ENCODE results near the gene ZBTB33. TPM values are rescaled to one million over a fixed set of nuclear protein-coding genes. Genes with fewer than 3 reads are reported as not detected.

ZBTB33 gene
- total and polyA plus RNA-seq, 8 donors, result 15.2 to 23.5 (median 21.1) TPM

DNA sequence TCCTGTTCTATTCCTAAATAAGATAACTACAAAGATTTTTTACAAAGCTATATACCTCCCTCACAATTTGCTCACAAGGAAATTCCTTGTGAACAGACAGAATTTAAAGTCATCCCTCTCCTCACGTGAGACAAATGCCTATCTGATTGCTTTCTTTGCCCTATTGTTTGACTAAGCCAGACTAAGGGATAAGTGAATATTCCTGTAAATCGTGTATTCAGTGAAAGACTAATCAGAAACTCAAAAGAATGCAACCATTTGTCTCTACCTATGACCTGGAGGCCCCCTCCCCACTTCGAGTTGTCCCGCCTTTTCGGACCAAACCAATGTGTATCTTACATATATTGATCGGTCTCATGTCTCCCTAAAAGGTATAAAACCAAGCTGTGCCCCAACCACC lies 15.3 kb upstream of the ZBTB33 start:
- Histone ChIP-seq H3K9me3 (no peaks in the 10 kb centered on the region), H3K4me1 (no peaks in the 10 kb centered on the region), H3K27ac (no peak overlapping the region), H3K36me3 (no peaks in the 10 kb centered on the region), H3K27me3 (no peaks in the 10 kb centered on the region), H3K4me3 (no peak overlapping the region)
- ATAC-seq (no peak), DNase-seq (no peak)
- intact Hi-C loops (cut with DNase I), result no loop called here
- TF ChIP-seq, protein P1, sequence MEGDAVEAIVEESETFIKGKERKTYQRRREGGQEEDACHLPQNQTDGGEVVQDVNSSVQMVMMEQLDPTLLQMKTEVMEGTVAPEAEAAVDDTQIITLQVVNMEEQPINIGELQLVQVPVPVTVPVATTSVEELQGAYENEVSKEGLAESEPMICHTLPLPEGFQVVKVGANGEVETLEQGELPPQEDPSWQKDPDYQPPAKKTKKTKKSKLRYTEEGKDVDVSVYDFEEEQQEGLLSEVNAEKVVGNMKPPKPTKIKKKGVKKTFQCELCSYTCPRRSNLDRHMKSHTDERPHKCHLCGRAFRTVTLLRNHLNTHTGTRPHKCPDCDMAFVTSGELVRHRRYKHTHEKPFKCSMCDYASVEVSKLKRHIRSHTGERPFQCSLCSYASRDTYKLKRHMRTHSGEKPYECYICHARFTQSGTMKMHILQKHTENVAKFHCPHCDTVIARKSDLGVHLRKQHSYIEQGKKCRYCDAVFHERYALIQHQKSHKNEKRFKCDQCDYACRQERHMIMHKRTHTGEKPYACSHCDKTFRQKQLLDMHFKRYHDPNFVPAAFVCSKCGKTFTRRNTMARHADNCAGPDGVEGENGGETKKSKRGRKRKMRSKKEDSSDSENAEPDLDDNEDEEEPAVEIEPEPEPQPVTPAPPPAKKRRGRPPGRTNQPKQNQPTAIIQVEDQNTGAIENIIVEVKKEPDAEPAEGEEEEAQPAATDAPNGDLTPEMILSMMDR (IDR thresholded peaks at IDR 0.05), result no peak

DNA sequence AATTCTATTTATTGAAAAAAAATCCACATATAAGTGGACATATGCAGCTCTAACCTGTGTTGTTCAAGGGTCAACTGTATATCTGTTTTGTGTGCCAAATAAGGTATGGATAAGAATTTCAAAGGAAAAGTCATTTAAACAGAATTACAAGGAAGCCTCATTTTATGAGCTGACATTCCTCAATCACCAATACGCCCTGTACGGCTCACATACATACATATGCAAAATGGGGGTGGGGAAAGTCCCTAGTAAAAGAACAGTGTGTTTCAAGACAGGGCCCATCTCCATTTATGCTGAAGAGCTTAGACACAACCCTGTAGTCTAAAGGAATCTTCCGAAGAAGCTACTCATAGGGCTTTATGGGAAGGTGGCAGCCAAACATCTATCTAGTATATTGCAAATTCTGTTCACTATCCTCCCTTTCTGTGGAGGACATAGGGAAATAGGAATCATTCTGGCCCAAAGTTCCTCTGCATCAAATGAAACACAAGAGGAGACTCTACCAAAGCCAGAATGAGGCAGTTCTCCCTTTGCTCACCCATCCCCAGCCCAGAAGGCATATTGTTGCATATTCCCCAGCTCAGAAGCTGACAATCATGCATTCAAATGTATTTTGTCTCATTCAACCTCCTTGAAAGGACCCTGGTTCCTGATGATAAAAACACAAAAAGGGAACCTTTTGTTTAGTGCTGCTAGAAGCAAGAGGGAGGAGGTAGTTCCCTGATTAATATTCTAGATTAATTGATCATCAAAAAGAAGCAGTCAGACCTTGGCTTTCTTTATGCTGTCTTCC lies 13.7 kb upstream of the ZBTB33 start:
- no peaks in the 10 kb centered on the region for H3K4me1 ChIP-seq
- H3K27ac ChIP-seq, result no peak overlapping the region
- intact Hi-C loops (cut with DNase I), result no loop called here
- no peaks in the 10 kb centered on the region for H3K36me3 ChIP-seq
- DNase-seq, result no peak
- H3K4me3 ChIP-seq, result no peak overlapping the region
- H3K9me3 ChIP-seq, result no peaks in the 10 kb centered on the region
- TF ChIP-seq, protein P1 (IDR thresholded peaks at IDR 0.05), result no peak
- H3K27me3 ChIP-seq, result no peaks in the 10 kb centered on the region
- ATAC-seq, result no peak

DNA sequence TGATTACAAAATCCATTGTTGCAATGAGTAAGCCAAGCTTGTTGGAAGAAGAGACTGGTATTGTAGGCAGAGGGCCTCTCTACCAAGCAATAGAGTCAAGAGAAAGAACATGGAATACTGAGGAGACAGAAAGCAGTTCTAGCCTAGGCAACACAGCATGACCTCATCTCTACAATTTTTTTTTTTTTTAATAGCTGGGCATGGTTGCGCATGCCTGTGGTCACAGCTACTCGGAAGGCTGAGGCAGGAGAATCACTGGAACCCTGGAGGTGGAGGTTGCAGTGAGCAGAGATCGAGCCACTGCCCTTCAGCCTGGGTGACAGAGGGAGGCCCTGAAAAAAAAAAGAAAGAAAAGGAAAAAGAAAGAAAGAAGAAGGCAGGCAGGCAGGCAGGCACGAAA lies 11.7 kb upstream of the ZBTB33 start:
- H3K27ac ChIP-seq, result no peak overlapping the region
- DNase-seq, result no peak
- H3K36me3 ChIP-seq, result no peaks in the 10 kb centered on the region
- intact Hi-C loops (cut with DNase I), result no loop called here
- H3K4me3 ChIP-seq, result no peak overlapping the region
- H3K4me1 ChIP-seq, result no peaks in the 10 kb centered on the region
- ATAC-seq, result no peak
- TF ChIP-seq, protein P1 (IDR thresholded peaks at IDR 0.05), result no peak
- no peaks in the 10 kb centered on the region for H3K9me3 ChIP-seq
- no peaks in the 10 kb centered on the region for H3K27me3 ChIP-seq

DNA sequence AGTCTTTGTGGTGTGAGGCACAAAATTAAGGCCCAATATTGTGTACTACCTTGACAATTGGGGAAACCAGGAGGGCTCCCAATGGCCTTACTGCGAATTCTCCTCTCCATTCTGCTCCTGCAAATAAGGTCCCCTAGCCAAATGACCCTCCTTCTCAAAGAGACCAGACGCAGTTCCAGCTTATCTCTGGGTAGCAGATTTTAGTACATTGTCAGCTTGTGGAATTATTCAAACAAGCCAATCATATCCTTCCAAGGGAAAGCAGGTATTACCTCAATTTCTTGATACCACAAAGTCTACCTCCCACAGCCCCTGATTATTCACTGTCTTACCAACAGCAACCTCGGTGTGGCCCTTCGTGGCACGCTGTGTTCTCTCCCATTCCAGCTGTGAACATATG lies 7.8 kb upstream of the ZBTB33 start:
- intact Hi-C loops (cut with DNase I), result no loop called here
- H3K9me3 ChIP-seq, result no peaks in the 10 kb centered on the region
- H3K36me3 ChIP-seq, result no peaks in the 10 kb centered on the region
- no peak overlapping the region for H3K4me3 ChIP-seq
- H3K4me1 ChIP-seq, result no peaks in the 10 kb centered on the region
- H3K27me3 ChIP-seq, result no peaks in the 10 kb centered on the region
- TF ChIP-seq, protein P1 (IDR thresholded peaks at IDR 0.05), result no peak
- DNase-seq (no peak), ATAC-seq (no peak)
- no peak overlapping the region for H3K27ac ChIP-seq

DNA sequence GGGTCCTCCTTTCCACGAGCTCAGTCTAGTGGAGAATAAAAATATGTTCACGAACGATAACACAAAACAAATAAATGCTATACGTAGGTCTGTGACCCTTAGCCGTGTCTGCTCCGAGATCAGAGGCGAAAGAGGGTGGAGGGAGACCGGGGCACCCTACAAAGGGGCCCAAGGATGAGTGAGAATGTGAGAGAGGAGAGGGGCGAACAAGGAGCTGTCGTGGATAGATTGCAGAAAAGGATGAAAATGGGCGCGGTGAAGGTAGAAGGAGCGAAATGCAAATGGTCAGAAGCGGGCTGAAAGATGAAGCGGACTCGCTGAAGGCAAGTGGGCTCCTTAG lies 6.2 kb upstream of the ZBTB33 start:
- intact Hi-C loops (cut with DNase I), result no loop called here
- peak; percentile 18 for ATAC-seq
- Histone ChIP-seq H3K9me3 (no peaks in the 10 kb centered on the region), H3K4me1 (no peaks in the 10 kb centered on the region), H3K4me3 (peak overlapping the region; percentile 45 to 56), H3K27ac (peak overlapping the region; percentile 86 to 91), H3K27me3 (no peaks in the 10 kb centered on the region), H3K36me3 (no peaks in the 10 kb centered on the region)
- no peak for DNase-seq
- TF ChIP-seq, protein P1 (IDR thresholded peaks at IDR 0.05), result no peak

Data from left lung (tissue), 10 donors.